Liver (tissue), 9 donors: Measurements from ENCODE around the gene AFTPH. TPM values are rescaled to one million over a fixed set of nuclear protein-coding genes. Genes with fewer than 3 reads are reported as not detected.

Experiments used
- DNase-seq: peaks from one replicate; pipeline ENCODE4 v3.0.0-alpha.2; 2017; ENCODE audit warnings: low spot score
- H3K27ac ChIP-seq, 2 donors: one replicate each; pipeline ENCODE4 v1.7.0; 2013; ENCODE audit warnings: inconsistent platforms in 2 of 2, low read length in 2 of 2, control low read depth in 1 of 2, low read depth in 1 of 2, mild to moderate bottlenecking in 1 of 2
- H3K27me3 ChIP-seq, 4 donors: one replicate each; pipeline versions ENCODE4 v1.6.1 to v1.7.0; 2013; ENCODE audit warnings: low read length in 3 of 4, inconsistent platforms in 1 of 4, mild to moderate bottlenecking in 1 of 4, moderate library complexity in 1 of 4; ENCODE audit not compliant: control insufficient read depth in 4 of 4, insufficient read depth in 4 of 4
- H3K36me3 ChIP-seq, 4 donors: one replicate each; pipeline versions ENCODE4 v1.6.1 to v1.7.0; 2013; ENCODE audit warnings: low read length in 3 of 4, mild to moderate bottlenecking in 3 of 4, low read depth in 1 of 4, moderate library complexity in 1 of 4; ENCODE audit not compliant: control insufficient read depth in 4 of 4, insufficient read depth in 3 of 4
- H3K4me1 ChIP-seq, 4 donors: one replicate each; pipeline versions ENCODE4 v1.6.1 to v1.7.0; 2013; ENCODE audit warnings: low read length in 3 of 4, mild to moderate bottlenecking in 3 of 4, moderate library complexity in 1 of 4; ENCODE audit not compliant: control insufficient read depth in 4 of 4, insufficient read depth in 4 of 4
- H3K4me3 ChIP-seq, 3 donors: one replicate each; pipeline versions ENCODE4 v1.6.1 to v1.7.0; 2013; ENCODE audit warnings: low read length in 3 of 3, control low read depth in 1 of 3, low read depth in 1 of 3, mild to moderate bottlenecking in 1 of 3
- H3K9ac ChIP-seq, 2 donors: one replicate each; pipeline ENCODE4 v1.7.0; 2013; ENCODE audit warnings: low read length in 2 of 2, mild to moderate bottlenecking in 2 of 2, moderate library complexity in 2 of 2, control low read depth in 1 of 2, low read depth in 1 of 2
- H3K9me3 ChIP-seq, 4 donors: one replicate each; pipeline versions ENCODE4 v1.6.1 to v1.7.0; 2013; ENCODE audit warnings: low read length in 3 of 4; ENCODE audit not compliant: control insufficient read depth in 4 of 4
- ATF3 ChIP-seq: IDR thresholded peaks from 2 replicates; pipeline ENCODE4 v1.6.1; 2016; ENCODE audit warnings: antibody characterized with exemption
- CTCF ChIP-seq: fragments of 150-350 bp; IDR thresholded peaks from 2 replicates; pipeline ENCODE4 v1.5.1; 2017; ENCODE audit warnings: improper control_type of control experiment, low read depth, low read length; ENCODE audit not compliant: missing input control
- EGR1 ChIP-seq, 2 donors: IDR thresholded peaks; 2 replicates each; pipeline ENCODE4 v1.6.1; 2016 to 2018; ENCODE audit warnings: antibody characterized with exemption in 2 of 2, low read depth in 2 of 2
- FOXA1 ChIP-seq: IDR thresholded peaks from 2 replicates; pipeline ENCODE4 v1.6.1; 2016; ENCODE audit warnings: antibody characterized with exemption
- FOXA2 ChIP-seq: IDR thresholded peaks from 2 replicates; pipeline ENCODE4 v1.6.1; 2016; ENCODE audit warnings: antibody characterized with exemption
- GABPA ChIP-seq, 2 donors: IDR thresholded peaks in 1 of 2; conservative IDR thresholded peaks in 1 of 2; 2 replicates each; pipeline ENCODE4 v1.6.1; 2016; ENCODE audit warnings: antibody characterized with exemption in 2 of 2, mild to moderate bottlenecking in 1 of 2, moderate library complexity in 1 of 2
- HNF4A ChIP-seq, 2 donors: conservative IDR thresholded peaks; 2 replicates each; pipeline ENCODE4 v1.6.1; 2016; ENCODE audit warnings: antibody characterized with exemption in 2 of 2, mild to moderate bottlenecking in 2 of 2
- HNF4G ChIP-seq: IDR thresholded peaks from 2 replicates; pipeline ENCODE4 v1.6.1; 2016; ENCODE audit warnings: antibody characterized with exemption
- JUND ChIP-seq, 2 donors: IDR thresholded peaks; 2 replicates each; pipeline ENCODE4 v1.6.1; 2016; ENCODE audit warnings: antibody characterized with exemption in 2 of 2
- MAX ChIP-seq: IDR thresholded peaks from 2 replicates; pipeline ENCODE4 v1.6.1; 2016; ENCODE audit warnings: antibody characterized with exemption
- NR2F2 ChIP-seq: IDR thresholded peaks from 2 replicates; pipeline ENCODE4 v1.6.1; 2016; ENCODE audit warnings: antibody characterized with exemption
- RAD21 ChIP-seq, 2 donors: IDR thresholded peaks; 2 replicates each; pipeline ENCODE4 v1.6.1; 2016; ENCODE audit warnings: antibody characterized with exemption in 2 of 2, mild to moderate bottlenecking in 2 of 2
- REST ChIP-seq: IDR thresholded peaks from 2 replicates; pipeline ENCODE4 v1.6.1; 2016; ENCODE audit warnings: antibody characterized with exemption, mild to moderate bottlenecking
- RXRA ChIP-seq, 2 donors: IDR thresholded peaks; 2 replicates each; pipeline ENCODE4 v1.6.1; 2017 to 2018; ENCODE audit warnings: antibody characterized with exemption in 2 of 2, mild to moderate bottlenecking in 1 of 2
- SP1 ChIP-seq: IDR thresholded peaks from 2 replicates; pipeline ENCODE4 v1.6.1; 2018; ENCODE audit warnings: antibody characterized with exemption, mild to moderate bottlenecking
- TAF1 ChIP-seq: conservative IDR thresholded peaks from 2 replicates; pipeline ENCODE4 v1.6.1; 2016; ENCODE audit warnings: antibody characterized with exemption, mild to moderate bottlenecking
- YY1 ChIP-seq: IDR thresholded peaks from 2 replicates; pipeline ENCODE4 v1.6.1; 2016; ENCODE audit warnings: antibody characterized with exemption, mild to moderate bottlenecking
- ZBTB33 ChIP-seq: IDR thresholded peaks from 2 replicates; pipeline ENCODE4 v1.6.1; 2016; ENCODE audit warnings: antibody characterized with exemption
- WGBS: extraction: QIAGEN DNeasy Blood & Tissue Kit; methylation state at CpG from one replicate; pipeline ENCODE4 v1.1.7; 2013; 5-methylcytosine and 5-hydroxymethylcytosine counted together
- polyA plus RNA-seq, 2 donors: library from polyadenylated mRNA; stranded (reverse) in 1 of 2; unstranded in 1 of 2; fragments of 200-250 nt in 1 of 2; fragments of >200 nt in 1 of 2; fragmentation: Nextera tagmentation in 1 of 2; extraction: Ambion mirVana in 1 of 2; gene quantifications; one replicate each; pipeline versions ENCODE4 v1.2.1 to v1.2.3, GENCODE V29; 2013 to 2015
- total RNA-seq, 2 donors: library from RNA; depleted of rRNA; stranded (reverse); fragments of >200 nt; gene quantifications; one replicate each; pipeline ENCODE4 v1.2.3, GENCODE V29; 2014
- donor health status: healthy.
- donor health status: healthy.
- donor health status: healthy.
- donor health status: healthy.
- donor health status: healthy.

AFTPH gene
- total and polyA plus RNA-seq, 4 donors, result 10.5 to 27.9 (median 20.6) TPM

- no peak overlapping the region for H3K9ac ChIP-seq
- no peak for DNase-seq
- H3K36me3 ChIP-seq, result no peaks in the 10 kb centered on the region
- TF ChIP-seq SP1 (no peak), GABPA (IDR thresholded peaks at IDR 0.05 in 1 of 2, conservative IDR thresholded peaks at IDR 0.05 in 1 of 2) (no peak), HNF4G (no peak), YY1 (no peak), MAX (no peak), FOXA1 (no peak), CTCF (no peak), JUND (IDR thresholded peaks at IDR 0.05) (no peak), TAF1 (no peak), ATF3 (no peak), EGR1 (IDR thresholded peaks at IDR 0.05; ENCODE audit: low read depth in 2 of 2) (no peak), HNF4A (conservative IDR thresholded peaks at IDR 0.05) (no peak), ZBTB33 (no peak), RXRA (IDR thresholded peaks at IDR 0.05) (no peak), FOXA2 (no peak), REST (no peak), RAD21 (IDR thresholded peaks at IDR 0.05) (no peak), NR2F2 (no peak)
- peaks cover 0 to 4% (median 1%) of the 10 kb centered on the region in 4 donors for H3K4me1 ChIP-seq
- H3K27ac ChIP-seq, result no peak overlapping the region
- WGBS, result 81% methylated on average over 4 of the region's 4 CpGs
- H3K4me3 ChIP-seq, result no peak overlapping the region
- no peaks in the 10 kb centered on the region for H3K27me3 ChIP-seq
- no peaks in the 10 kb centered on the region for H3K9me3 ChIP-seq
Measured at GRCh38 chr2:64485331-64485730, 38.8 kb upstream of the AFTPH start.
